HUDEP-2 (cell line): ENCODE results near the gene LRRN1.
"Not testable (repeated sequence)": the region's sequence is repeated elsewhere in the genome, so short reads cannot be mapped to it uniquely, and the experiment has no call there.

Experiments
- DNase-seq, 76 experiments: peaks; one replicate each; lab custom pipeline; 2025; ENCODE audit not compliant: unreplicated experiment in 76 of 76; lab: John Stamatoyannopoulos, UW

Gene LRRN1

GRCh38 chr3:3887311-3887710 lies 88.1 kb downstream of the LRRN1 start:
- DNase-seq: not testable (repeated sequence)

DNA sequence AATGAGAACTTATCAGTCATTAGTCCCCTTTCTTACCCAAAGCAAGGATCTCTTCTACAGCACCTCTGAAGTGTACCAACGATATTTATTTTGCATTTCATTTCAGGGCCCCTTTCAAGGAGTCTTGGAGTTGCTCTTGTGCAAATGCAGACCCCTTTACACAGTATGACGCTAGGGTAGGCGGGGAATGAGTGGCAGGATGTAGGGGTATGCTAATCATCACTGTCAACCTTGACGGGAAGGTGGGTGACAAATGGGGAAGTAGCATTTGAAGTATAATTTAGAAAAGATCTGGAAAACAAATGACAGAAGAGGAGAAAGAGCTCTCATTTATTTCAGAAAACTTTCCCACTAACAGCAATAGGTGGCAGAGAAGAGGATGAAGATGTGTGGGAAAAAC lies 94.4 kb downstream of the LRRN1 start:
- no peak for DNase-seq
